Caco-2 (cell line): ENCODE data around the gene NUDT16. TPM values are rescaled to one million over a fixed set of nuclear protein-coding genes. Genes with fewer than 3 reads are reported as not detected.

Experiments
- BruUV-seq: library from RNA; stranded (reverse); fragments of 400-500 nt; replicated peaks from 2 replicates; lab custom pipeline; 2021; lab: Mats Ljungman, UMichigan
- CTCF ChIA-PET: fragments of 300-600 bp; sonication (Branson Sonifier 250); formaldehyde crosslinking; loops from one replicate; lab custom pipeline; 2022; ENCODE audit warnings: antibody characterized with exemption; lab: Charles Lee
- POLR2A ChIA-PET: fragments of 300-600 bp; sonication (Branson Sonifier 250); formaldehyde crosslinking; loops from one replicate; lab custom pipeline; 2022; ENCODE audit warnings: antibody characterized with exemption; lab: Charles Lee
- DNase-seq, 2 experiments: peaks; one replicate each; pipeline versions ENCODE4 v3.0.0 to v3.0.0-alpha.2; 2020 to 2022
- H3K27me3 ChIP-seq: replicated peaks from 2 replicates; pipeline ENCODE4 v1.6.0; 2011; ENCODE audit warnings: low read length; ENCODE audit not compliant: control insufficient read depth, insufficient read depth
- H3K36me3 ChIP-seq: 2 replicates; pipeline ENCODE4 v1.5.1; 2011; ENCODE audit warnings: low read length; ENCODE audit not compliant: control insufficient read depth, insufficient read depth
- H3K4me1 ChIP-seq: fragments of 250-450 bp; sonication (Bioruptor Pico); 2 replicates; pipeline ENCODE4 v1.5.1; 2020; ENCODE audit warnings: mild to moderate bottlenecking
- H3K4me3 ChIP-seq: 2 replicates; pipeline ENCODE4 v1.5.1; 2011; ENCODE audit warnings: low read depth, mild to moderate bottlenecking, control low read depth, low read length
- H3K9me3 ChIP-seq: fragments of 250-450 bp; sonication (Bioruptor Pico); 2 replicates; pipeline ENCODE4 v1.5.1; 2020; ENCODE audit warnings: mild to moderate bottlenecking, moderate library complexity
- H3K27ac Mint-ChIP-seq: one replicate; pipeline ENCODE4 v1.8.0; 2022; ENCODE audit warnings: mixed read lengths; ENCODE audit not compliant: unreplicated experiment
- H3K27me3 Mint-ChIP-seq: one replicate; pipeline ENCODE4 v1.8.0; 2022; ENCODE audit warnings: mixed read lengths; ENCODE audit not compliant: insufficient read depth, unreplicated experiment
- H3K36me3 Mint-ChIP-seq: one replicate; pipeline ENCODE4 v1.8.0; 2022; ENCODE audit warnings: mild to moderate bottlenecking, mixed read lengths; ENCODE audit not compliant: insufficient read depth, unreplicated experiment
- H3K4me1 Mint-ChIP-seq: one replicate; pipeline ENCODE4 v1.8.0; 2022; ENCODE audit warnings: low read depth, mixed read lengths; ENCODE audit not compliant: unreplicated experiment
- H3K4me3 Mint-ChIP-seq: one replicate; pipeline ENCODE4 v1.8.0; 2022; ENCODE audit warnings: mild to moderate bottlenecking, moderate library complexity, mixed read lengths; ENCODE audit not compliant: unreplicated experiment
- H3K9me3 Mint-ChIP-seq: one replicate; pipeline ENCODE4 v1.8.0; 2022; ENCODE audit warnings: mixed read lengths; ENCODE audit not compliant: unreplicated experiment
- CTCF ChIP-seq, 2 experiments: fragments of 200-600 bp in 1 of 2; IDR thresholded peaks; 1 replicate in 1 of 2; 2 replicates in 1 of 2; pipeline versions ENCODE4 v1.5.1 to v1.8.0; 2011 to 2022; ENCODE audit warnings: antibody characterized with exemption in 1 of 2, control low read depth in 1 of 2, inconsistent platforms in 1 of 2, low read depth in 1 of 2, low read length in 1 of 2, mild to moderate bottlenecking in 1 of 2, moderate library complexity in 1 of 2; ENCODE audit not compliant: insufficient read depth in 1 of 2, severe bottlenecking in 1 of 2, unreplicated experiment in 1 of 2
- intact Hi-C: fragments of 100-400 bp; cut with micrococcal nuclease; formaldehyde crosslinking; loops from one replicate; pipeline ENCODE4 v1.10.0; 2022; ENCODE audit not compliant: unreplicated experiment
- total RNA-seq: library from RNA; stranded (reverse); gene quantifications from 2 replicates; pipeline ENCODE4 v1.2.3, GENCODE V29; 2022

Gene NUDT16
- total RNA-seq, 1 experiment from 2014 or later, result 16.6 TPM

- no peak for TF ChIP-seq CTCF (IDR thresholded peaks at IDR 0.05; ENCODE audit: insufficient read depth in 1 of 2, low read depth in 1 of 2, low read length in 1 of 2, severe bottlenecking in 1 of 2, unreplicated experiment in 1 of 2)
- BruUV-seq, result no TSS peak
- intact Hi-C loops, result no loop called here
- Histone ChIP-seq H3K9me3 (no peaks in the 10 kb centered on the region), H3K27me3 (no peaks in the 10 kb centered on the region), H3K4me3 (no peak overlapping the region), H3K36me3 (no peaks in the 10 kb centered on the region), H3K4me1 (no peaks in the 10 kb centered on the region)
- no peaks in the 10 kb centered on the region for H3K4me1 Mint-ChIP-seq
- no peaks in the 10 kb centered on the region for H3K9me3 Mint-ChIP-seq
- ChIA-PET POLR2A (interaction anchor here (0.6 to 0.7 kb wide), 2 partner anchors 40 to 93 kb away, joined by 3 read pairs; no protein-coding TSS in a partner anchor), CTCF (no interaction called here)
- H3K4me3 Mint-ChIP-seq, result no peak overlapping the region
- H3K27ac Mint-ChIP-seq, result no peak overlapping the region
- no peak for DNase-seq
- H3K36me3 Mint-ChIP-seq, result no peaks in the 10 kb centered on the region
- H3K27me3 Mint-ChIP-seq, result peaks cover 6% of the 10 kb centered on the region
Observed at GRCh38 chr3:131406274-131406673, 24.7 kb downstream of the NUDT16 start.

- no peak overlapping the region for H3K4me3 Mint-ChIP-seq
- DNase-seq, result no peak
- POLR2A ChIA-PET, result no interaction called here
- CTCF ChIA-PET, result no interaction called here
- Histone ChIP-seq H3K4me1 (no peaks in the 10 kb centered on the region), H3K36me3 (no peaks in the 10 kb centered on the region), H3K4me3 (no peak overlapping the region), H3K9me3 (no peaks in the 10 kb centered on the region), H3K27me3 (no peaks in the 10 kb centered on the region)
- intact Hi-C loops, result no loop called here
- H3K36me3 Mint-ChIP-seq, result no peaks in the 10 kb centered on the region
- peaks cover 12% of the 10 kb centered on the region for H3K27me3 Mint-ChIP-seq
- H3K9me3 Mint-ChIP-seq, result peaks cover 11% of the 10 kb centered on the region
- no peak for TF ChIP-seq CTCF (IDR thresholded peaks at IDR 0.05; ENCODE audit: insufficient read depth in 1 of 2, low read depth in 1 of 2, low read length in 1 of 2, severe bottlenecking in 1 of 2, unreplicated experiment in 1 of 2)
- BruUV-seq, result no TSS peak
- no peak overlapping the region for H3K27ac Mint-ChIP-seq
- H3K4me1 Mint-ChIP-seq, result no peaks in the 10 kb centered on the region
Observed at GRCh38 chr3:131417751-131418150, 36.2 kb downstream of the NUDT16 start.

- CTCF ChIA-PET, result no interaction called here
- Mint-ChIP-seq H3K27ac (no peak overlapping the region), H3K4me1 (no peaks in the 10 kb centered on the region), H3K4me3 (no peak overlapping the region), H3K27me3 (peaks cover 9% of the 10 kb centered on the region), H3K9me3 (no peaks in the 10 kb centered on the region), H3K36me3 (no peaks in the 10 kb centered on the region)
- Histone ChIP-seq H3K27me3 (no peaks in the 10 kb centered on the region), H3K4me1 (no peaks in the 10 kb centered on the region), H3K9me3 (no peaks in the 10 kb centered on the region), H3K4me3 (no peak overlapping the region), H3K36me3 (no peaks in the 10 kb centered on the region)
- intact Hi-C loops, result no loop called here
- POLR2A ChIA-PET, result no interaction called here
- TF ChIP-seq CTCF (IDR thresholded peaks at IDR 0.05; ENCODE audit: insufficient read depth in 1 of 2, low read depth in 1 of 2, low read length in 1 of 2, severe bottlenecking in 1 of 2, unreplicated experiment in 1 of 2), result no peak
- BruUV-seq, result no TSS peak
- DNase-seq, result no peak
Observed at GRCh38 chr3:131421301-131421700, 39.7 kb downstream of the NUDT16 start.
